ENCODE measurements around the gene IGHMBP2.
"Not testable (repeated sequence)": the region's sequence is repeated elsewhere in the genome, so short reads cannot be mapped to it uniquely, and the experiment has no call there.

IGHMBP2 gene

GRCh38 chr11:68969386-68969785 lies 65.7 kb downstream of the IGHMBP2 start:
- no peak overlapping the region for H3K4me2 ChIP-seq (ENCODE audit: insufficient read depth, low read length, poor library complexity, severe bottlenecking)
- H3K4ac ChIP-seq (ENCODE audit: low read length): no peak overlapping the region
- no peaks in the 10 kb centered on the region for H3K79me1 ChIP-seq (ENCODE audit: low read depth, low read length)
- H2BK5ac ChIP-seq (ENCODE audit: low read length): no peak overlapping the region
- H3K27me3 ChIP-seq (ENCODE audit: control insufficient read depth in 3 of 3, insufficient read depth in 3 of 3, low read depth in 1 of 3, low read length in 3 of 3): peaks cover 0 to 17% (median 0%) of the 10 kb centered on the region in 3 experiments
- H2AFZ ChIP-seq (ENCODE audit: low read length): no peak overlapping the region
- H3K23ac ChIP-seq (ENCODE audit: low read depth, low read length, poor library complexity): no peak overlapping the region
- no peaks in the 10 kb centered on the region for H3K9me3 ChIP-seq (replicated peaks in 1 of 2; ENCODE audit: control insufficient read depth in 2 of 2, insufficient read depth in 1 of 2, low read depth in 1 of 2, low read length in 2 of 2)
- H2BK15ac ChIP-seq (ENCODE audit: low read length): no peak overlapping the region
- H4K8ac ChIP-seq (ENCODE audit: low read depth, low read length): no peak overlapping the region
- H3K4me1 ChIP-seq (ENCODE audit: control insufficient read depth in 2 of 2, insufficient read depth in 1 of 2, low read depth in 1 of 2, low read length in 2 of 2): no peaks in the 10 kb centered on the region
- no peaks in the 10 kb centered on the region for H3K36me3 ChIP-seq (replicated peaks in 1 of 2; ENCODE audit: control insufficient read depth in 2 of 2, insufficient read depth in 2 of 2, low read length in 2 of 2)
- no peak overlapping the region for H2BK12ac ChIP-seq (ENCODE audit: low read length)
- no peak overlapping the region for H3K9ac ChIP-seq (ENCODE audit: low read depth, low read length, poor library complexity)
- WGBS, 2 donors (ENCODE audit: extremely low coverage in 2 of 2, insufficient read length in 2 of 2, insufficient replicate concordance in 1 of 2): no CpG with 5 or more reads among the region's 8 CpGs
- H2BK120ac ChIP-seq (ENCODE audit: low read depth, low read length): no peak overlapping the region
- no peak for DNase-seq (ENCODE audit: low spot score)
- no peak overlapping the region for H3K4me3 ChIP-seq (ENCODE audit: low read length in 2 of 2)
- H3K27ac ChIP-seq (replicated peaks; ENCODE audit: low read length): no peak overlapping the region
- H3K18ac ChIP-seq (ENCODE audit: low read length): no peak overlapping the region
- no peak overlapping the region for H4K91ac ChIP-seq (ENCODE audit: low read depth, low read length, poor library complexity)
- H2AK5ac ChIP-seq (ENCODE audit: low read depth, low read length): no peak overlapping the region
- no peak overlapping the region for H3K14ac ChIP-seq (ENCODE audit: low read length)

GRCh38 chr11:68970921-68971636 lies 67.4 kb downstream of the IGHMBP2 start:
- H2BK120ac ChIP-seq (ENCODE audit: low read depth, low read length): no peak overlapping the region
- H2AK5ac ChIP-seq (ENCODE audit: low read depth, low read length): peak overlapping the region; percentile 10
- no peaks in the 10 kb centered on the region for H3K9me3 ChIP-seq (replicated peaks in 1 of 2; ENCODE audit: control insufficient read depth in 2 of 2, insufficient read depth in 1 of 2, low read depth in 1 of 2, low read length in 2 of 2)
- no peak overlapping the region for H3K4me3 ChIP-seq (ENCODE audit: low read length in 2 of 2)
- DNase-seq (ENCODE audit: low spot score): no peak
- H3K9ac ChIP-seq (ENCODE audit: low read depth, low read length, poor library complexity): no peak overlapping the region
- H2BK15ac ChIP-seq (ENCODE audit: low read length): no peak overlapping the region
- no peak overlapping the region for H4K8ac ChIP-seq (ENCODE audit: low read depth, low read length)
- no peak overlapping the region for H3K4ac ChIP-seq (ENCODE audit: low read length)
- WGBS, 2 donors (ENCODE audit: extremely low coverage in 2 of 2, insufficient read length in 2 of 2, insufficient replicate concordance in 1 of 2): no CpG with 5 or more reads among the region's 8 CpGs
- H3K4me2 ChIP-seq (ENCODE audit: insufficient read depth, low read length, poor library complexity, severe bottlenecking): no peak overlapping the region
- H3K36me3 ChIP-seq (replicated peaks in 1 of 2; ENCODE audit: control insufficient read depth in 2 of 2, insufficient read depth in 2 of 2, low read length in 2 of 2): no peaks in the 10 kb centered on the region
- H3K18ac ChIP-seq (ENCODE audit: low read length): no peak overlapping the region
- no peak overlapping the region for H3K27ac ChIP-seq (replicated peaks; ENCODE audit: low read length)
- no peaks in the 10 kb centered on the region for H3K79me1 ChIP-seq (ENCODE audit: low read depth, low read length)
- H3K27me3 ChIP-seq (ENCODE audit: control insufficient read depth in 3 of 3, insufficient read depth in 3 of 3, low read depth in 1 of 3, low read length in 3 of 3): peaks cover 0 to 17% (median 0%) of the 10 kb centered on the region in 3 experiments
- H2BK12ac ChIP-seq (ENCODE audit: low read length): no peak overlapping the region
- H3K23ac ChIP-seq (ENCODE audit: low read depth, low read length, poor library complexity): peak overlapping the region; percentile 10
- H3K4me1 ChIP-seq (ENCODE audit: control insufficient read depth in 2 of 2, insufficient read depth in 1 of 2, low read depth in 1 of 2, low read length in 2 of 2): no peaks in the 10 kb centered on the region
- H4K91ac ChIP-seq (ENCODE audit: low read depth, low read length, poor library complexity): no peak overlapping the region
- no peak overlapping the region for H2AFZ ChIP-seq (ENCODE audit: low read length)
- H3K14ac ChIP-seq (ENCODE audit: low read length): no peak overlapping the region
- no peak overlapping the region for H2BK5ac ChIP-seq (ENCODE audit: low read length)

GRCh38 chr11:68973219-68973618 lies 69.5 kb downstream of the IGHMBP2 start:
- H4K8ac ChIP-seq (ENCODE audit: low read depth, low read length): no peak overlapping the region
- no peak overlapping the region for H3K23ac ChIP-seq (ENCODE audit: low read depth, low read length, poor library complexity)
- no peak for DNase-seq (ENCODE audit: low spot score)
- H3K79me1 ChIP-seq (ENCODE audit: low read depth, low read length): no peaks in the 10 kb centered on the region
- H3K4me3 ChIP-seq (ENCODE audit: low read length in 2 of 2): no peak overlapping the region
- no peak overlapping the region for H3K14ac ChIP-seq (ENCODE audit: low read length)
- no peak overlapping the region for H2BK5ac ChIP-seq (ENCODE audit: low read length)
- no peak overlapping the region for H3K27ac ChIP-seq (replicated peaks; ENCODE audit: low read length)
- no peak overlapping the region for H3K9ac ChIP-seq (ENCODE audit: low read depth, low read length, poor library complexity)
- H3K36me3 ChIP-seq (replicated peaks in 1 of 2; ENCODE audit: control insufficient read depth in 2 of 2, insufficient read depth in 2 of 2, low read length in 2 of 2): no peaks in the 10 kb centered on the region
- H3K27me3 ChIP-seq (ENCODE audit: control insufficient read depth in 3 of 3, insufficient read depth in 3 of 3, low read depth in 1 of 3, low read length in 3 of 3): peaks cover 0 to 21% (median 0%) of the 10 kb centered on the region in 3 experiments
- no peak overlapping the region for H2BK15ac ChIP-seq (ENCODE audit: low read length)
- H3K4me2 ChIP-seq (ENCODE audit: insufficient read depth, low read length, poor library complexity, severe bottlenecking): no peak overlapping the region
- H3K9me3 ChIP-seq (replicated peaks in 1 of 2; ENCODE audit: control insufficient read depth in 2 of 2, insufficient read depth in 1 of 2, low read depth in 1 of 2, low read length in 2 of 2): no peaks in the 10 kb centered on the region
- no peaks in the 10 kb centered on the region for H3K4me1 ChIP-seq (ENCODE audit: control insufficient read depth in 2 of 2, insufficient read depth in 1 of 2, low read depth in 1 of 2, low read length in 2 of 2)
- no peak overlapping the region for H3K4ac ChIP-seq (ENCODE audit: low read length)
- H2AFZ ChIP-seq (ENCODE audit: low read length): no peak overlapping the region
- H4K91ac ChIP-seq (ENCODE audit: low read depth, low read length, poor library complexity): no peak overlapping the region
- no peak overlapping the region for H2BK120ac ChIP-seq (ENCODE audit: low read depth, low read length)
- WGBS, 2 donors (ENCODE audit: extremely low coverage in 2 of 2, insufficient read length in 2 of 2, insufficient replicate concordance in 1 of 2): no CpG with 5 or more reads among the region's 4 CpGs
- no peak overlapping the region for H2AK5ac ChIP-seq (ENCODE audit: low read depth, low read length)
- H2BK12ac ChIP-seq (ENCODE audit: low read length): no peak overlapping the region
- no peak overlapping the region for H3K18ac ChIP-seq (ENCODE audit: low read length)

DNA sequence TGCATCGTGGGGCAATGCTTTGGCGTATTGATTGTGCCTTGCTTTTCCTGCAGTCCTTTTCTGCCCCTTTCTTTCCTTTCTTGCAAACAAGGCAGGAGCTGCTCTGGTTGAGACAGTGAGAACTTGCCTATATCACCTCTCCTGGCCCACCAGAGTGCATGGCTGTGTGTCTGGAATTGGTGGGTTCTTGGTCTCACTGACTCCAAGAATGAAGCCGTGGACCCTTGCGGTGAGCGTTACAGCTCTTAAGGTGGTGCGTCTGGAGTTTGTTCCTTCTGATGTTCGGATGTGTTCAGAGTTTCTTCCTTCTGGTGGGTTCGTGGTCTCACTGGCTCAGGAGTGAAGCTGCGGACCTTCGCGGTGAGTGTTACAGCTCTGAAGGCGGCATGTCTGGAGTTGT lies 70.0 kb downstream of the IGHMBP2 start:
- H3K14ac ChIP-seq (ENCODE audit: low read length); H2AFZ ChIP-seq (ENCODE audit: low read length); H3K79me1 ChIP-seq (ENCODE audit: low read depth, low read length); H4K8ac ChIP-seq (ENCODE audit: low read depth, low read length); H2BK5ac ChIP-seq (ENCODE audit: low read length); H3K4me1 ChIP-seq (ENCODE audit: control insufficient read depth in 2 of 2, insufficient read depth in 1 of 2, low read depth in 1 of 2, low read length in 2 of 2); H2BK15ac ChIP-seq (ENCODE audit: low read length); H2BK120ac ChIP-seq (ENCODE audit: low read depth, low read length); H4K91ac ChIP-seq (ENCODE audit: low read depth, low read length, poor library complexity); H3K4me2 ChIP-seq (ENCODE audit: insufficient read depth, low read length, poor library complexity, severe bottlenecking); H3K4me3 ChIP-seq (ENCODE audit: low read length in 2 of 2); H3K23ac ChIP-seq (ENCODE audit: low read depth, low read length, poor library complexity); H3K27ac ChIP-seq (replicated peaks; ENCODE audit: low read length); H2AK5ac ChIP-seq (ENCODE audit: low read depth, low read length); H2BK12ac ChIP-seq (ENCODE audit: low read length); H3K36me3 ChIP-seq (replicated peaks in 1 of 2; ENCODE audit: control insufficient read depth in 2 of 2, insufficient read depth in 2 of 2, low read length in 2 of 2); H3K18ac ChIP-seq (ENCODE audit: low read length); H3K9ac ChIP-seq (ENCODE audit: low read depth, low read length, poor library complexity); H3K9me3 ChIP-seq (replicated peaks in 1 of 2; ENCODE audit: control insufficient read depth in 2 of 2, insufficient read depth in 1 of 2, low read depth in 1 of 2, low read length in 2 of 2); DNase-seq (ENCODE audit: low spot score); H3K4ac ChIP-seq (ENCODE audit: low read length): not testable (repeated sequence)
- H3K27me3 ChIP-seq (ENCODE audit: control insufficient read depth in 3 of 3, insufficient read depth in 3 of 3, low read depth in 1 of 3, low read length in 3 of 3): peaks cover 0 to 18% (median 0%) of the 10 kb centered on the region in 3 experiments
- WGBS, 2 donors (ENCODE audit: extremely low coverage in 2 of 2, insufficient read length in 2 of 2, insufficient replicate concordance in 1 of 2): no CpG with 5 or more reads among the region's 12 CpGs

All from neuronal stem cell (in vitro differentiated cells).